ENCODE data around the gene FAM168A. TPM values are rescaled to one million over a fixed set of nuclear protein-coding genes. Genes with fewer than 3 reads are reported as not detected.

Gene FAM168A
- polyA plus RNA-seq, 1 donor (not counting 4 experiments of a cell fraction or from before 2014, with no cell fraction given): 11.8 TPM

DNA sequence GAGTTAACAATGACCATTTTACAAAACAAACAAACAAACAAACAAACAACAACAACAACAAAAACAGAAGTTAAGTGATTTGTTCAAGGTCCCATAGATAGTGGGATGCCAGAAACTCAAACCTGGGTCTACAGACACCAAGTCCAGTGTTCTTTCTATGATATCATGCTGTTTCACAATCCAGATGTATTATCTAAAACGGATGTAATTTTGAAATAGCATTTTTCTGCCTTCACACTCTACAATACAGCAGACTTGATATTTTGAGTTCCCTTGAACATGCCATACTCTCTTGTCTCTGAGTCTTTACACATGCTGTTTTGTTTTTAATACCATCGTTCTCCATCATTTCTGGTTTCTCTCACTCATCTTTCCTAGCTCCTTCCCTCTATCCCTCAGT, 117.2 kb downstream of the FAM168A start:
- dilution Hi-C loops (cut with MboI; ENCODE audit: extremely low pct_ligation_motif_present, low sequenced_read_pairs): no loop called here
- FAIRE-seq: no peak
- Histone ChIP-seq H3K9me1 (ENCODE audit: control insufficient read depth, extremely low read depth, insufficient read depth, low read length) (no peaks in the 10 kb centered on the region), H3K27me3 (ENCODE audit: control insufficient read depth, extremely low read depth, insufficient read depth, low read length) (no peaks in the 10 kb centered on the region), H3K27ac (ENCODE audit: control insufficient read depth, insufficient read depth, low read length) (no peak overlapping the region), H3K4me2 (ENCODE audit: control insufficient read depth, extremely low read depth, insufficient read depth, low read depth, low read length) (no peak overlapping the region), H3K4me1 (ENCODE audit: control insufficient read depth, extremely low read depth, insufficient read depth, low read length) (no peaks in the 10 kb centered on the region), H3K4me3 (ENCODE audit: control insufficient read depth in 2 of 3, extremely low read depth in 1 of 3, insufficient read depth in 2 of 3, low read depth in 1 of 3, low read length in 3 of 3) (no peak overlapping the region), H2AFZ (ENCODE audit: control insufficient read depth, low read length) (no peak overlapping the region), H3K9me3 (ENCODE audit: control insufficient read depth, low read depth, low read length) (no peaks in the 10 kb centered on the region), H3K9ac (ENCODE audit: control insufficient read depth, extremely low read depth, insufficient read depth, low read length) (no peak overlapping the region), H4K20me1 (ENCODE audit: control insufficient read depth, extremely low read depth, insufficient read depth, low read length) (no peaks in the 10 kb centered on the region), H3K79me2 (ENCODE audit: control insufficient read depth, insufficient read depth, low read length) (no peaks in the 10 kb centered on the region), H3K36me3 (ENCODE audit: control insufficient read depth in 2 of 2, extremely low read depth in 1 of 2, insufficient read depth in 2 of 2, low read length in 2 of 2) (no peaks in the 10 kb centered on the region)
- no peak for DNase-seq (ENCODE audit: low read depth, low spot score)
- TF ChIP-seq EZH2 (IDR thresholded peaks at IDR 0.05; ENCODE audit: low read length): no peak
- TF ChIP-seq CTCF (optimal IDR thresholded peaks at IDR 0.05 in 1 of 3, IDR thresholded peaks at IDR 0.05 in 1 of 3, conservative IDR thresholded peaks at IDR 0.05 in 1 of 3; ENCODE audit: extremely low read depth in 1 of 3, insufficient read depth in 2 of 3, low read length in 3 of 3): no peak

GRCh38 chr11:73478737-73479347, 119.1 kb downstream of the FAM168A start:
- H3K36me3 ChIP-seq (ENCODE audit: control insufficient read depth in 2 of 2, extremely low read depth in 1 of 2, insufficient read depth in 2 of 2, low read length in 2 of 2): no peaks in the 10 kb centered on the region
- no peak overlapping the region for H3K4me2 ChIP-seq (ENCODE audit: control insufficient read depth, extremely low read depth, insufficient read depth, low read depth, low read length)
- no peak for TF ChIP-seq EZH2 (IDR thresholded peaks at IDR 0.05; ENCODE audit: low read length)
- peak; percentile 83 to 94 (median 85) for TF ChIP-seq CTCF (optimal IDR thresholded peaks at IDR 0.05 in 1 of 3, IDR thresholded peaks at IDR 0.05 in 1 of 3, conservative IDR thresholded peaks at IDR 0.05 in 1 of 3; ENCODE audit: extremely low read depth in 1 of 3, insufficient read depth in 2 of 3, low read length in 3 of 3)
- no peaks in the 10 kb centered on the region for H3K27me3 ChIP-seq (ENCODE audit: control insufficient read depth, extremely low read depth, insufficient read depth, low read length)
- H3K9me3 ChIP-seq (ENCODE audit: control insufficient read depth, low read depth, low read length): no peaks in the 10 kb centered on the region
- H3K79me2 ChIP-seq (ENCODE audit: control insufficient read depth, insufficient read depth, low read length): no peaks in the 10 kb centered on the region
- no peak overlapping the region for H2AFZ ChIP-seq (ENCODE audit: control insufficient read depth, low read length)
- no peak overlapping the region for H3K4me3 ChIP-seq (ENCODE audit: control insufficient read depth in 2 of 3, extremely low read depth in 1 of 3, insufficient read depth in 2 of 3, low read depth in 1 of 3, low read length in 3 of 3)
- DNase-seq (ENCODE audit: low read depth, low spot score) (no peak), FAIRE-seq (peak; percentile 79)
- H3K4me1 ChIP-seq (ENCODE audit: control insufficient read depth, extremely low read depth, insufficient read depth, low read length): no peaks in the 10 kb centered on the region
- H4K20me1 ChIP-seq (ENCODE audit: control insufficient read depth, extremely low read depth, insufficient read depth, low read length): no peaks in the 10 kb centered on the region
- H3K27ac ChIP-seq (ENCODE audit: control insufficient read depth, insufficient read depth, low read length): no peak overlapping the region
- no peak overlapping the region for H3K9ac ChIP-seq (ENCODE audit: control insufficient read depth, extremely low read depth, insufficient read depth, low read length)
- dilution Hi-C loops (cut with MboI; ENCODE audit: extremely low pct_ligation_motif_present, low sequenced_read_pairs): no loop called here
- no peaks in the 10 kb centered on the region for H3K9me1 ChIP-seq (ENCODE audit: control insufficient read depth, extremely low read depth, insufficient read depth, low read length)

Measured in keratinocyte (primary cell).